HepG2 (cell line): ENCODE results near the gene CAMK2A. TPM values are rescaled to one million over a fixed set of nuclear protein-coding genes. Genes with fewer than 3 reads are reported as not detected.

Experiments used
- AKNA ChIP-seq: sonication (generic); formaldehyde crosslinking; IDR thresholded peaks from 2 replicates; pipeline ENCODE4 v1.4.0; 2020; ENCODE audit warnings: missing genetic modification reagents, borderline replicate concordance
- BHLHE40 ChIP-seq: IDR thresholded peaks from 2 replicates; pipeline ENCODE4 v1.6.1; 2011; ENCODE audit warnings: low read length, improper control_type of control experiment
- CAMTA2 ChIP-seq: sonication (generic); formaldehyde crosslinking; IDR thresholded peaks from 2 replicates; pipeline ENCODE4 v1.4.0; 2020; ENCODE audit warnings: mild to moderate bottlenecking, missing genetic modification reagents, borderline replicate concordance
- ELF1 ChIP-seq: sonication (generic); formaldehyde crosslinking; IDR thresholded peaks from 2 replicates; pipeline ENCODE4 v1.4.0; 2020; ENCODE audit warnings: missing genetic modification reagents
- FOSL2 ChIP-seq: sonication (generic); formaldehyde crosslinking; IDR thresholded peaks from 2 replicates; pipeline ENCODE4 v1.4.0; 2020; ENCODE audit warnings: missing genetic modification reagents
- FOXK2 ChIP-seq: fragments of 450-650 bp; IDR thresholded peaks from 2 replicates; pipeline ENCODE4 v1.6.1; 2016
- HDAC1 ChIP-seq: sonication (generic); formaldehyde crosslinking; IDR thresholded peaks from 2 replicates; pipeline ENCODE4 v1.5.1; 2020; ENCODE audit warnings: mild to moderate bottlenecking, missing genetic modification reagents
- HNRNPH1 ChIP-seq: fragments of 200-400 bp; formaldehyde crosslinking; optimal IDR thresholded peaks from 2 replicates; pipeline ENCODE3; 2017; ENCODE audit warnings: mild to moderate bottlenecking, low read depth, low read length
- IRX3 ChIP-seq: sonication (generic); formaldehyde crosslinking; IDR thresholded peaks from 2 replicates; pipeline ENCODE4 v1.8.1; 2023; ENCODE audit warnings: mild to moderate bottlenecking, low read depth, missing genetic modification reagents, borderline replicate concordance
- KAT2B ChIP-seq: fragments of 150-350 bp; IDR thresholded peaks from 2 replicates; pipeline ENCODE4 v1.6.1; 2014; ENCODE audit warnings: low read depth, low read length, borderline replicate concordance
- KLF9 ChIP-seq: IDR thresholded peaks from 2 replicates; pipeline ENCODE4 v1.6.1; 2016; ENCODE audit warnings: low read depth
- MATR3 ChIP-seq: sonication (generic); formaldehyde crosslinking; IDR thresholded peaks from 2 replicates; pipeline ENCODE4 v1.4.0; 2020; ENCODE audit warnings: missing genetic modification reagents
- MBD4 ChIP-seq: IDR thresholded peaks from 2 replicates; pipeline ENCODE4 v1.6.1; 2012; ENCODE audit warnings: low read length, inconsistent platforms, borderline replicate concordance
- MXD4 ChIP-seq: IDR thresholded peaks from 2 replicates; pipeline ENCODE4 v1.6.1; 2016; ENCODE audit warnings: mild to moderate bottlenecking, missing biosample characterization, missing genetic modification reagents
- NAIF1 ChIP-seq: sonication (generic); formaldehyde crosslinking; IDR thresholded peaks from 2 replicates; pipeline ENCODE4 v1.5.0; 2020; ENCODE audit warnings: mild to moderate bottlenecking, missing genetic modification reagents, borderline replicate concordance
- PITX1 ChIP-seq: sonication (generic); formaldehyde crosslinking; IDR thresholded peaks from 2 replicates; pipeline ENCODE4 v1.5.1; 2020; ENCODE audit warnings: mild to moderate bottlenecking, missing genetic modification reagents
- POGK ChIP-seq: sonication (generic); formaldehyde crosslinking; conservative IDR thresholded peaks from 2 replicates; pipeline ENCODE4 v1.8.0; 2022; ENCODE audit warnings: mild to moderate bottlenecking, moderate library complexity, missing genetic modification reagents
- TBL1XR1 ChIP-seq: fragments of 150-350 bp; IDR thresholded peaks from 2 replicates; pipeline ENCODE4 v1.6.1; 2014; ENCODE audit warnings: borderline replicate concordance, low read length; ENCODE audit not compliant: partially characterized antibody
- ZNF235 ChIP-seq: sonication (generic); formaldehyde crosslinking; IDR thresholded peaks from 2 replicates; pipeline ENCODE4 v1.8.1; 2023; ENCODE audit warnings: mild to moderate bottlenecking, missing genetic modification reagents, borderline replicate concordance
- ZNF3 ChIP-seq: IDR thresholded peaks from 2 replicates; pipeline ENCODE4 v1.7.0; 2017; ENCODE audit warnings: inconsistent platforms
- ZNF326 ChIP-seq: sonication (generic); formaldehyde crosslinking; IDR thresholded peaks from 2 replicates; pipeline ENCODE4 v1.4.0; 2020; ENCODE audit warnings: missing genetic modification reagents, borderline replicate concordance
- ZNF567 ChIP-seq: sonication (generic); formaldehyde crosslinking; IDR thresholded peaks from 2 replicates; pipeline ENCODE4 v1.8.1; 2023; ENCODE audit warnings: mild to moderate bottlenecking, missing genetic modification reagents, borderline replicate concordance
- ZNF709 ChIP-seq: sonication (generic); formaldehyde crosslinking; IDR thresholded peaks from 2 replicates; pipeline ENCODE4 v1.5.0; 2020; ENCODE audit warnings: mild to moderate bottlenecking, missing genetic modification reagents
- ZNF891 ChIP-seq: sonication (generic); formaldehyde crosslinking; IDR thresholded peaks from 2 replicates; pipeline ENCODE4 v1.5.0; 2020; ENCODE audit warnings: mild to moderate bottlenecking, missing genetic modification reagents
- ZSCAN21 ChIP-seq: sonication (generic); formaldehyde crosslinking; IDR thresholded peaks from 2 replicates; pipeline ENCODE4 v1.8.0; 2022; ENCODE audit warnings: mild to moderate bottlenecking, missing genetic modification reagents, moderate library complexity, borderline replicate concordance
- ZSCAN9 ChIP-seq: IDR thresholded peaks from 2 replicates; pipeline ENCODE4 v1.6.1; 2016; ENCODE audit warnings: borderline replicate concordance
- polyA plus RNA-seq, 8 experiments: library from polyadenylated mRNA; depleted of rRNA in 3 of 8; stranded (reverse) in 7 of 8; unstranded in 1 of 8; fragments of >200 nt; fragmentation: Illumina TruSeq in 4 of 8; extraction: Trizol in 4 of 8; gene quantifications; 2 replicates each; pipeline versions ENCODE4 v1.2.1 to v1.2.3, GENCODE V29; 2011 to 2016; ENCODE audit warnings: low read depth in 4 of 8, missing spikeins in 1 of 8, mixed read lengths in 1 of 8; ENCODE audit not compliant: insufficient read depth in 1 of 8
- total RNA-seq, 5 experiments: library from RNA; depleted of rRNA; stranded (reverse); fragments of >200 nt; fragmentation: Illumina TruSeq; extraction: Trizol; gene quantifications; 2 replicates each; pipeline ENCODE4 v1.2.3, GENCODE V29; 2016; ENCODE audit warnings: low read depth in 1 of 5

The CAMK2A gene
- total and polyA plus RNA-seq, 2 of the 13 experiments (the other 11 are each of a cell fraction or from before 2014, with no cell fraction given): 0.11 TPM; not detected in 1

- TF ChIP-seq ZNF709 (no peak), FOXK2 (no peak), ELF1 (CRISPR knock-in tag) (no peak), ZNF326 (CRISPR knock-in tag) (no peak), TBL1XR1 (no peak), CAMTA2 (CRISPR knock-in tag) (no peak), PITX1 (CRISPR knock-in tag) (0 out of 2 replicates have a peak, but pooled peaks have one; percentile 31), ZNF891 (CRISPR knock-in tag) (no peak), ZSCAN9 (CRISPR knock-in tag) (no peak), MXD4 (CRISPR knock-in tag) (no peak), KLF9 (no peak), MBD4 (no peak), ZNF235 (CRISPR knock-in tag) (no peak), NAIF1 (no peak), HNRNPH1 (no peak), AKNA (CRISPR knock-in tag) (no peak), FOSL2 (CRISPR knock-in tag) (peak; percentile 85), MATR3 (CRISPR knock-in tag) (no peak), ZNF3 (no peak), BHLHE40 (no peak), POGK (no peak), KAT2B (no peak), ZSCAN21 (CRISPR knock-in tag) (no peak), HDAC1 (CRISPR knock-in tag) (peak; percentile 22; the same call in 1 of the 2 replicates), ZNF567 (no peak), IRX3 (no peak)
These were observed 73.3 kb downstream of the CAMK2A start (continued) for GRCh38 chr5:150215979-150216944.
